Measurements from ENCODE around the gene FEM1B.

Gene FEM1B

GRCh38 chr15:68258692-68259091 is 18.9 kb upstream of the FEM1B start:
- DNase-seq (ENCODE audit: low read depth in 4 of 4, low spot score in 1 of 4) = peak in 1 of 4 experiments; percentile 13

GRCh38 chr15:68259883-68260282 is 17.7 kb upstream of the FEM1B start:
- no peak for DNase-seq (ENCODE audit: low read depth in 4 of 4, low spot score in 1 of 4)

GRCh38 chr15:68261241-68261640 is 16.3 kb upstream of the FEM1B start:
- no peak for DNase-seq (ENCODE audit: low read depth in 4 of 4, low spot score in 1 of 4)

- no peak for DNase-seq (ENCODE audit: low read depth in 4 of 4, low spot score in 1 of 4)
Measured at GRCh38 chr15:68261980-68262379, 15.6 kb upstream of the FEM1B start.

GRCh38 chr15:68262514-68263356 is 14.8 kb upstream of the FEM1B start:
- no peak for DNase-seq (ENCODE audit: low read depth in 4 of 4, low spot score in 1 of 4)

- DNase-seq (ENCODE audit: low read depth in 4 of 4, low spot score in 1 of 4) = no peak
Measured at GRCh38 chr15:68264282-68264681, 13.3 kb upstream of the FEM1B start.

GRCh38 chr15:68265081-68265480 is 12.5 kb upstream of the FEM1B start:
- no peak for DNase-seq (ENCODE audit: low read depth in 4 of 4, low spot score in 1 of 4)

GRCh38 chr15:68265674-68266073 is 11.9 kb upstream of the FEM1B start:
- no peak for DNase-seq (ENCODE audit: low read depth in 4 of 4, low spot score in 1 of 4)

- DNase-seq (ENCODE audit: low read depth in 4 of 4, low spot score in 1 of 4) = no peak
Measured at GRCh38 chr15:68268405-68268804, 9.1 kb upstream of the FEM1B start.

GRCh38 chr15:68271854-68272471 is 5.6 kb upstream of the FEM1B start:
- no peak for DNase-seq (ENCODE audit: low read depth in 4 of 4, low spot score in 1 of 4)

GRCh38 chr15:68272721-68273271 is 4.7 kb upstream of the FEM1B start:
- no peak for DNase-seq (ENCODE audit: low read depth in 4 of 4, low spot score in 1 of 4)

GRCh38 chr15:68274201-68274848 is 3.2 kb upstream of the FEM1B start:
- no peak for DNase-seq (ENCODE audit: low read depth in 4 of 4, low spot score in 1 of 4)

GRCh38 chr15:68275165-68275746 is 2.3 kb upstream of the FEM1B start:
- DNase-seq (ENCODE audit: low read depth in 4 of 4, low spot score in 1 of 4) = no peak

GRCh38 chr15:68276668-68277067 is 877 bp upstream of the FEM1B start:
- DNase-seq (ENCODE audit: low read depth in 4 of 4, low spot score in 1 of 4) = no peak

GRCh38 chr15:68277131-68277602 is 378 bp upstream of the FEM1B start:
- DNase-seq (ENCODE audit: low read depth in 4 of 4, low spot score in 1 of 4) = no peak

GRCh38 chr15:68278345-68278594 is 725 bp downstream of the FEM1B start:
- peak in 1 of 4 experiments; percentile 40 for DNase-seq (ENCODE audit: low read depth in 4 of 4, low spot score in 1 of 4)

- DNase-seq (ENCODE audit: low read depth in 4 of 4, low spot score in 1 of 4) = no peak
Measured at GRCh38 chr15:68278595-68279405, 1.3 kb downstream of the FEM1B start.

GRCh38 chr15:68279779-68280753 is 2.5 kb downstream of the FEM1B start:
- no peak for DNase-seq (ENCODE audit: low read depth in 4 of 4, low spot score in 1 of 4)

- no peak for DNase-seq (ENCODE audit: low read depth in 4 of 4, low spot score in 1 of 4)
Measured at GRCh38 chr15:68281008-68281407, 3.5 kb downstream of the FEM1B start.

- DNase-seq (ENCODE audit: low read depth in 4 of 4, low spot score in 1 of 4) = no peak
Measured at GRCh38 chr15:68283401-68283800, 5.9 kb downstream of the FEM1B start.

Data from stimulated activated CD4-positive, alpha-beta T cell treated with anti-CD3 and anti-CD28 coated beads, Interleukin-1b, Interleukin-23, amount 100 ng/mL, for 24 hours (primary cell).